ENCODE results near the gene PPM1F.

Gene PPM1F

GRCh38 chr22:21960200-21961126 lies 7.8 kb upstream of the PPM1F start:
- DNase-seq = no peak

GRCh38 chr22:21959274-21960074 lies 6.8 kb upstream of the PPM1F start:
- DNase-seq = no peak

- no peak for DNase-seq
These were observed 6.0 kb upstream of the PPM1F start for GRCh38 chr22:21958360-21959273.

- DNase-seq = peak; percentile 47 to 54
These were observed 650 bp downstream of the PPM1F start for GRCh38 chr22:21951931-21952465.

- DNase-seq = no peak
These were observed 1.6 kb downstream of the PPM1F start for GRCh38 chr22:21951062-21951461.

GRCh38 chr22:21949948-21950347 lies 2.7 kb downstream of the PPM1F start:
- DNase-seq = no peak

- no peak for DNase-seq
These were observed 3.1 kb downstream of the PPM1F start for GRCh38 chr22:21949569-21949918.

- DNase-seq = no peak
These were observed 3.7 kb downstream of the PPM1F start for GRCh38 chr22:21948824-21949568.

GRCh38 chr22:21948390-21948789 lies 4.3 kb downstream of the PPM1F start:
- no peak for DNase-seq

- no peak for DNase-seq
These were observed 5.3 kb downstream of the PPM1F start for GRCh38 chr22:21947040-21948014.

- DNase-seq = no peak
These were observed 6.3 kb downstream of the PPM1F start for GRCh38 chr22:21946262-21946925.

GRCh38 chr22:21945453-21946261 lies 7.0 kb downstream of the PPM1F start:
- DNase-seq = no peak

GRCh38 chr22:21944871-21945270 lies 7.8 kb downstream of the PPM1F start:
- no peak for DNase-seq

- no peak for DNase-seq
These were observed 8.8 kb downstream of the PPM1F start for GRCh38 chr22:21943571-21944448.

- DNase-seq = peak; percentile 36 to 48
These were observed 10.0 kb downstream of the PPM1F start for GRCh38 chr22:21942407-21943343.

- DNase-seq = no peak
These were observed 10.7 kb downstream of the PPM1F start for GRCh38 chr22:21941921-21942320.

- no peak for DNase-seq
These were observed 12.1 kb downstream of the PPM1F start for GRCh38 chr22:21940521-21940920.

Measured in activated T-cell treated with anti-CD3 and anti-CD28 coated beads, Interleukin-2, amount 50 U/mL, for 48 hours (primary cell).